ENCODE data around the gene DGKK.

The DGKK gene

GRCh38 chrX:50470103-50471031 lies at the start of gene DGKK:
DGKK (minus strand) TSS chrX:50470825; CDS start chrX:50470678, 147 bp downstream.
- Mint-ChIP-seq H3K4me3 (no peak within 1 kb of the TSS), H3K27me3 (peaks cover 53% of the 10 kb centered on the region)
- no peak for ATAC-seq

DNA sequence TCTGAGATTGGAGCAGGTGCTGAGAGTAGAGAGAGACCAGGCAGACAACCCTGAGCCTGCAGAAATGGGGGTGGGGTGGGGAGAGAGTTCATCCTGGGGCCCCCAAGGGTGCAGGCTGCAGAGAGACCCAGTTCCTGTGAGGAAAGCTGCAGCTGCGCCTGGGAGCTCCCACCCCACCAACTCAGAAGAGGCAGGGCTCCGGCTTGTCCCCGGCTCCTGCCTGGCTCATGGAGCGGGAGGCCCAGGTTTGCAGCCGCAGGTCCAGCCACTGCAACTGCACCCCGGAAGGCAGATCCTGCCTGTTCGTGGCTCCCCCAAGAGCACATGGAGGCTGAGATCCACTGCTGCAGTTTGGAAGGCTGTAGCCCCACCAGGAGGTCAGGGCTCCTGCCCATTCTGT lies 44.2 kb upstream of the DGKK start:
- Mint-ChIP-seq H3K9me3 (no peaks in the 10 kb centered on the region), H3K4me1 (no peaks in the 10 kb centered on the region), H3K27ac (no peak overlapping the region), H3K4me3 (no peak overlapping the region), H3K36me3 (ENCODE audit: low read depth) (no peaks in the 10 kb centered on the region), H3K27me3 (peaks cover 10% of the 10 kb centered on the region)
- ATAC-seq (no peak), DNase-seq (no peak)

More at GRCh38 chrX:50470103-50471031, at the start of gene DGKK:
- Mint-ChIP-seq H3K36me3 (ENCODE audit: low read depth) (no peaks in the 10 kb centered on the region), H3K4me1 (peaks cover 4% of the 10 kb centered on the region), H3K27ac (no peak within 1 kb of the TSS), H3K9me3 (no peaks in the 10 kb centered on the region)
- DNase-seq: no peak

DNA sequence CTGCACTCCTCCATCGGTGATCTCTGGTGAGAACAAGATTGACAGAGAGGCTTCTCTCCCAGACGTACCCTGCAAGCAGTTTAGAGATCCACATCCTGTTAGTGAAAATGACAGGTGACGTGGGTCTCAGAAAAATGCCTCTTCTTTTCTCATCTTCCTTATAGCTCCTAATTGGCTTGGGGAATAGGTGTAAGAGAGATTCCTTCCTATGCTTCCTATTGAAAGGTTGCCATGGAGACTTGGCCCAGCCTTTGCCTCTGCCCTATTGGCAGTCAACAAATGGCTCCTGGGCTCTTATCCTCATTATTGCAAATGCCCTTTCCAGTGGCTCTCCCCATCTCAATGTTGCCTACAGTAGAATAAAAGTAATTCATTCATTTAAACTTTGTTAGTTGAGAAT lies 26.5 kb upstream of the DGKK start:
- DNase-seq (no peak), ATAC-seq (no peak)
- H3K27me3 Mint-ChIP-seq: peaks cover 13% of the 10 kb centered on the region
- no peak overlapping the region for H3K27ac Mint-ChIP-seq
- no peaks in the 10 kb centered on the region for H3K4me1 Mint-ChIP-seq
- no peaks in the 10 kb centered on the region for H3K36me3 Mint-ChIP-seq (ENCODE audit: low read depth)
- no peak overlapping the region for H3K4me3 Mint-ChIP-seq
- H3K9me3 Mint-ChIP-seq: no peaks in the 10 kb centered on the region

DNA sequence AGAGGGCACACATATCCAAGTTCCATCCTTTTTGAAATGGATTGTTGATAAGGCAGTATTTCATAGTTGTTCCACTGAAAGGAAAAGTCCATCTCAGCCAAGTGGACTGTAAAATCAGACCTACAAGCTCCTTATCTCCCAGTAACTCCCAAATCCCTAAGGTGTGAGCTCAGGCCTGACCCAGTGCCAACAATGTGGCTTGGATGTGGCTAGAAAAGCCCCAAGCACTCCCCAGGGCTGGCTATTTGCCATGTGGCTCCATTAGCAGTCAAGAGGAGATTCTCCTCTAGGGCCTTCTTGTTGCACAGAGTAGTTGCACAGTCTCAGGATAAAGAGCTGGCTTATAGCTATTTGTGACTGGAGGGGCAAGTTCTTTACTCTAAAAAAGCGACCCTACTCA lies 25.0 kb upstream of the DGKK start:
- H3K27me3 Mint-ChIP-seq: peaks cover 11% of the 10 kb centered on the region
- ATAC-seq (no peak), DNase-seq (no peak)
- H3K9me3 Mint-ChIP-seq: no peaks in the 10 kb centered on the region
- no peaks in the 10 kb centered on the region for H3K36me3 Mint-ChIP-seq (ENCODE audit: low read depth)
- no peaks in the 10 kb centered on the region for H3K4me1 Mint-ChIP-seq
- H3K4me3 Mint-ChIP-seq: no peak overlapping the region
- H3K27ac Mint-ChIP-seq: no peak overlapping the region

GRCh38 chrX:50492720-50493119 lies 22.1 kb upstream of the DGKK start:
- Mint-ChIP-seq H3K9me3 (no peaks in the 10 kb centered on the region), H3K4me1 (no peaks in the 10 kb centered on the region), H3K36me3 (ENCODE audit: low read depth) (no peaks in the 10 kb centered on the region), H3K4me3 (no peak overlapping the region), H3K27ac (no peak overlapping the region), H3K27me3 (peaks cover 8% of the 10 kb centered on the region)
- no peak for ATAC-seq
- no peak for DNase-seq

DNA sequence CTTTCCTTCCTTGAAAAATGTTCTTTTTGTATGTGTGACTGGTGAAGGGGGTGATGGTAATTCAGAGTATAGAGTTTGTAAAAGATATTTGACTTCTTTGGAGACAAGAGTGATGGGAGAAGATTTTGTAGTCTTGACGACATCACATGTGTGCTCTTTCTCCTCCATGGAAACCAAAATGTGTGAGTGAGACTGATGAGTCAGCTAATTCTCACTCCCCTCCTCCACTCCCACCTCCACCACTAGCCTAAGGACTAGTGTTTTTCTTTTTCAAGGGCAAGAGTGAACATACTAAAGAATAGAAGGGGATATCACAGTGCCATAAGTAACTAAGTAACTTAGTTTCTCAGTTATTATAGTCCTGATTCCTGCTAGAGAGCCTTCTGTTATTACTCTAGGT lies 14.0 kb upstream of the DGKK start:
- H3K4me1 Mint-ChIP-seq: no peaks in the 10 kb centered on the region
- H3K9me3 Mint-ChIP-seq: peaks cover 11% of the 10 kb centered on the region
- no peak for ATAC-seq
- peaks cover 7% of the 10 kb centered on the region for H3K27me3 Mint-ChIP-seq
- no peaks in the 10 kb centered on the region for H3K36me3 Mint-ChIP-seq (ENCODE audit: low read depth)
- H3K27ac Mint-ChIP-seq: no peak overlapping the region
- no peak overlapping the region for H3K4me3 Mint-ChIP-seq
- DNase-seq: no peak

GRCh38 chrX:50483283-50483682 lies 12.7 kb upstream of the DGKK start:
- no peak overlapping the region for H3K4me3 Mint-ChIP-seq

DNA sequence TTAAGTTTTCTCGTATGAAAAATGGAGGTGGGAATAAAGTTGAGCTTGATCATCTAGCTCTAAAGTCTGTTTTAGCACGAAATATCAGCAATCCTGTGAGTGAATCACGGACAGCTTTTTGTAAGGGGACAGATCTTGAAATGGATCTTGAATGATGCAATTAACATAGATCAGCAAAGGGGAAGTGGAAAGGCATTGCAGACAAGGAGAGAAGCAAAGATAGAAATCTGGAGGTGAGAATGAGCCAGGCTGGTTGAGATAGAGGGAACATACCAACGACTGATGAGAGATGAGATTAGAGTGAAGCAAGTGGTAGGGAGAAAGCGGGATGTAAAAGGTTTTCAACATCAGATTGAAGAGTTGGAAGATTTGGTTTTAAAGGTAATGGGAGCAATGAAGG lies 4.6 kb upstream of the DGKK start:
- Mint-ChIP-seq H3K4me3 (no peak overlapping the region), H3K9me3 (no peaks in the 10 kb centered on the region), H3K27ac (no peak overlapping the region), H3K36me3 (ENCODE audit: low read depth) (no peaks in the 10 kb centered on the region), H3K27me3 (peaks cover 28% of the 10 kb centered on the region), H3K4me1 (peaks cover 2% of the 10 kb centered on the region)
- ATAC-seq: no peak
- no peak for DNase-seq

More at GRCh38 chrX:50483283-50483682, 12.7 kb upstream of the DGKK start:
- Mint-ChIP-seq H3K9me3 (peaks cover 11% of the 10 kb centered on the region), H3K4me1 (no peaks in the 10 kb centered on the region), H3K36me3 (ENCODE audit: low read depth) (no peaks in the 10 kb centered on the region), H3K27ac (no peak overlapping the region), H3K27me3 (peaks cover 7% of the 10 kb centered on the region)
- DNase-seq (no peak), ATAC-seq (no peak)

- H3K36me3 Mint-ChIP-seq (ENCODE audit: low read depth): no peaks in the 10 kb centered on the region
- peaks cover 4% of the 10 kb centered on the region for H3K4me1 Mint-ChIP-seq
- DNase-seq: no peak
- H3K9me3 Mint-ChIP-seq: no peaks in the 10 kb centered on the region
- ATAC-seq: no peak
- H3K4me3 Mint-ChIP-seq: no peak overlapping the region
- H3K27ac Mint-ChIP-seq: no peak overlapping the region
- peaks cover 54% of the 10 kb centered on the region for H3K27me3 Mint-ChIP-seq
These were observed 765 bp upstream of the DGKK start for GRCh38 chrX:50471390-50471789.

- no peak for DNase-seq
- no peak for ATAC-seq
- no peaks in the 10 kb centered on the region for H3K9me3 Mint-ChIP-seq
- peaks cover 4% of the 10 kb centered on the region for H3K4me1 Mint-ChIP-seq
- H3K36me3 Mint-ChIP-seq (ENCODE audit: low read depth): no peaks in the 10 kb centered on the region
- H3K27ac Mint-ChIP-seq: no peak overlapping the region
- no peak overlapping the region for H3K4me3 Mint-ChIP-seq
- peaks cover 49% of the 10 kb centered on the region for H3K27me3 Mint-ChIP-seq
These were observed 1.4 kb downstream of the DGKK start for GRCh38 chrX:50469206-50469605.

GRCh38 chrX:50459615-50460014 lies 11.0 kb downstream of the DGKK start:
- H3K4me3 Mint-ChIP-seq: no peak overlapping the region
- no peak overlapping the region for H3K27ac Mint-ChIP-seq
- no peaks in the 10 kb centered on the region for H3K36me3 Mint-ChIP-seq (ENCODE audit: low read depth)
- H3K27me3 Mint-ChIP-seq: peaks cover 2% of the 10 kb centered on the region
- H3K4me1 Mint-ChIP-seq: no peaks in the 10 kb centered on the region
- H3K9me3 Mint-ChIP-seq: no peaks in the 10 kb centered on the region
- ATAC-seq (no peak), DNase-seq (no peak)

DNA sequence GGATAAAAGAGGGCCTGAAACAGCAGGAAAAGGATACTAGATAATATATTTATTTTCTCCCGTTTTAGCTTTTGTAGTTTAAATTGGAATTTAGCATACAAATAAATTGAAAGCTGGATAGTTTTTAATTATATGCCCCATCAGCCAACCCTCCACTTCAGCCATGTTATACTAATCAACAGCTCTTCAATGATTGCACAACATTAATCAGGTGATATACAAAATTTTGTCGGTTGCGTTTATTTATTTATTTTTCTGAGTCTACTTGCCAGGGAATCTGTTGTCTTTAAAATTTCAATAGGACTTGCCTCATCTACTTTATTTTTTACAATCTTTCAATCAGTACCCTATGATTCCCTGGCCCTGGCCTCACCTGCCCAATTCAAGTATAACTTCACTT lies 12.1 kb downstream of the DGKK start:
- Mint-ChIP-seq H3K27ac (no peak overlapping the region), H3K9me3 (no peaks in the 10 kb centered on the region)
- DNase-seq: no peak

GRCh38 chrX:50456712-50457484 lies 13.7 kb downstream of the DGKK start:
- no peak for DNase-seq
- no peaks in the 10 kb centered on the region for H3K4me1 Mint-ChIP-seq
- no peak overlapping the region for H3K27ac Mint-ChIP-seq
- no peak for ATAC-seq
- H3K36me3 Mint-ChIP-seq (ENCODE audit: low read depth): no peaks in the 10 kb centered on the region
- no peak overlapping the region for H3K4me3 Mint-ChIP-seq
- H3K27me3 Mint-ChIP-seq: peaks cover 4% of the 10 kb centered on the region
- no peaks in the 10 kb centered on the region for H3K9me3 Mint-ChIP-seq

More for the DNA sequence above, 12.1 kb downstream of the DGKK start:
- Mint-ChIP-seq H3K4me1 (no peaks in the 10 kb centered on the region), H3K36me3 (ENCODE audit: low read depth) (no peaks in the 10 kb centered on the region), H3K27me3 (peaks cover 5% of the 10 kb centered on the region), H3K4me3 (no peak overlapping the region)
- ATAC-seq: no peak

- H3K9me3 Mint-ChIP-seq: no peaks in the 10 kb centered on the region
- H3K36me3 Mint-ChIP-seq (ENCODE audit: low read depth): no peaks in the 10 kb centered on the region
- H3K4me1 Mint-ChIP-seq: no peaks in the 10 kb centered on the region
- peaks cover 4% of the 10 kb centered on the region for H3K27me3 Mint-ChIP-seq
- ATAC-seq: no peak
- no peak overlapping the region for H3K27ac Mint-ChIP-seq
- no peak for DNase-seq
- H3K4me3 Mint-ChIP-seq: no peak overlapping the region
These were observed 17.8 kb downstream of the DGKK start for GRCh38 chrX:50452782-50453181.

- H3K36me3 Mint-ChIP-seq (ENCODE audit: low read depth): no peaks in the 10 kb centered on the region
- H3K27me3 Mint-ChIP-seq: peaks cover 4% of the 10 kb centered on the region
- H3K4me3 Mint-ChIP-seq: no peak overlapping the region
- H3K4me1 Mint-ChIP-seq: no peaks in the 10 kb centered on the region
- DNase-seq (no peak), ATAC-seq (no peak)
- H3K9me3 Mint-ChIP-seq: no peaks in the 10 kb centered on the region
- no peak overlapping the region for H3K27ac Mint-ChIP-seq
These were observed 20.3 kb downstream of the DGKK start for GRCh38 chrX:50450324-50450723.
